Umbilical cord (tissue), 2 donors: ENCODE data around the gene TANK. TPM values are rescaled to one million over a fixed set of nuclear protein-coding genes. Genes with fewer than 3 reads are reported as not detected.

Experiments
- DNase-seq: peaks from one replicate; pipeline ENCODE4 v3.0.0-alpha.2; 2015; ENCODE audit warnings: low spot score
- total RNA-seq: library from RNA; depleted of rRNA; stranded (reverse); fragments of >200 nt; gene quantifications from one replicate; pipeline ENCODE4 v1.2.3, GENCODE V29; 2014; ENCODE audit warnings: low replicate concordance; ENCODE audit not compliant: insufficient read depth

Gene TANK
- total RNA-seq, 1 donor from 2014 or later = 134 TPM

DNA sequence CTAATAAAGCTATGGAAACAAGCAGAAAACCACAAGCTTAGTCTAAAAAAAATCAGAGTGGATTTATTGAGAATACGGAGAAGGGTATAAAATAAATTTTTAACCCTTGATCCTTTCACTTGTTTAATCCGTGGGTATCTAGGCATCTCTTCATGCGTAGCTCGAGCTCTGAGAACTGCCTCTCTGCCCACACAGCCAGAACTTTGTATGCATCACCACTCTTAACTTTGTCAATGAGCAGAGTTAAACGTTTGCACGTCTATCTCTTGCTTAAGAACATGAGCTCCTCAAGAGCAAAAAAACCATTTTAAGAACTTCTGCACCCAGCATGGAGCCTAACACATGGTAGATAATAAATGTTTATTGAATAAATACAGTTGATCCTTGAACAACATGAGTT, 26.9 kb upstream of the TANK start:
- no peak for DNase-seq

DNA sequence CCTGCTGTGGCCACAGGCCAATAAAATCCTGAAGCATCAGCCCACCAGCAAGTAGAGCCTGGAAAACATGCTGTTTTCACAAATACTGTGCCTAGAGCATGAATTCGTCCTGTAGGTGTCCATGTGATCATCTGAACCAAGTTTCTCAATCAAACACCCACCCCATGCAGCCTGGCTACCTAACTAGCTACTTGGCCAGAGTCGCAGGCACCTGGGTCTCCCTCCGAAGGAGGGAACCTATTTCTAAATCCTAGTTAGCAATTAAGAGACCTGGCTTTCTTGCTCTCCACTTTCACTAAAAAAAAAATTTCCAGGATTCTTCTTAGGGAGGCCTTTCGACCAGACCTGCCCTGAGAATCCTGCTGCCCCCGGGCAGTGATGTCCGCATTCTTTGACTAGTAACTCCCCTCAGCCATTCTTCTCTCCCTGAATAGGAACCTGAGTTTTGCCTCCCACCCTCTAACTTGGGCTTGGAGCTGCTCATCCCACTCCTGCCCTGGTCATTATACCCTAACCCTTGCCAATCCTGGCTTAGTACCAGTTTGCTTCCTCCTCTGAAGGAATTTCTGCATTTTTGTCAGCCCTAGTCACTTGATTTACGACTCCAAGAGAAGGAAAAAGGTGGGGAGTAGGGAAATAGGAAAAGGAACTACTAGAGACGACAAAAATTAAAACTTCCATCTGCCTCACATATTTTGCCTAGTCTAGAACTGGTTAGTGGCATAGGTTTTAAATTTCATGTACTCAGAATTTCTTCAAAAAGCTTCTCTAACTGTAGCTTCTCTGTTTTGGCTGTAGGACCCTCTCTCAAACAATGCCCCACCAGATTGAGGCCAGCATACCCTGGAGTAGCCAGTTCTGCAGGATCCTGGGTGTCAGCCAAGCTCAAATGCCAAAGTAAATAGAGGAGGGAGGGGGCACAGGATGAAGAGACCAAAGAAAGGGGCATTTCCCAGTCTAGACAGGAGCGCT, 25.4 kb upstream of the TANK start:
- DNase-seq = peak; percentile 59

DNA sequence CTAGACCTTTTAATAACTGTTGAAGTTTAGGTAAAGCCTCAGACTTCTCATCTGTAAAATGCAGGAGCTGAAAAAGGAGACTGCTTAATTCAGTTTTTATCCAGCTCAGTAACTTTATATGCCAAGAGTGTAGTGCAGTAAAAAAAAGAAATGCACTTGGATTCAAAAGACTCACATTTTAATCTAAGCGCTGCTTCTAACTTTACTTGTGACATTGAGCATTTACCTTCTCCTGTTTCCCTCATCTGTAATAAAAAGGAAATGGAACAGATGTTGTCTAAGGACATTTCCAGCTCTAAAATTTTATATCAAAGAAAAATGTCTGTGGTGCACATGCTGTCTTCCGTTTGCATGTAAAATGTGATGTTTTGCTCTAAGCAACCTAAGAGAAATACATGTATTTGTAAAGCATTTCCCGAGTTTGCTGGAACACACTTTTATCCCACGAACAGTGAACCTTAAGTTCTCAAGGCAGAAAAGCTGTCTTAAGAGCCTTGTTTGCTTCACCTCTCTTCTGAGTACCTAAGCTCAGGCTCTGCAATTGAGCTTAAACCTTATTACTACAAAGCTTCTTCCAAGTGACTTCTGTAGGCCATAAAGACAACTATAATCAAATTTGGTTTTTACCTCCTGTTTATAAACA, 24.2 kb upstream of the TANK start:
- DNase-seq = peak; percentile 76

DNA sequence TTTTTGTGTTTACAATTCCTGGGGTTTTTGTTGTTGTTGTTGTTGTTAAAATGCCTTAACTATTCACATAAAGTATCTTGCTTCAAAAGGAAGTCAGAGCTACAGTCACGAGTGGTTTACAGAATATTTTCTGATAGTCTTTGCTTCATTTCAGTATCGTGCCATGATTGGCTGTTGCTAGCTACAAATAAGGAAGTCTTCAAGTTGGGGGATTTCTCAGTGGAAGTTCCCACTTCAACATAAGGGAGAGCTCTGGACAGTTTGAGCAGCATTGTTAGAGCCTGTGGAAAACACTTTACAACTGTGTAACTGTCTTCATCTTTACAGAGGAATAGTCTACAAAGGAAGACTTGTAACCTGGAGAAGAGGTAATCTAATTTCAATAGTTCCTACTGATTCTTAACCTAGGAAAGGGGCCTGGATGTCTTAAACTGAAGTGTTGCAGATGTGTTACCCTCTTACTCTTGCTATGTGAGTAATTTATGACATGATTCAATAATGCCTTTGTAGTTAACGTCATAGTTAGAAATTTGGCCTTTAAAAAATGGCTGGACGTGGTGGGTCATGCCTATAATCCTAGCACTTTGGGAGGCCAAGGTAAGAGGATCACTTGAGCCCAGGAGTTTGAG, 23.4 kb upstream of the TANK start:
- DNase-seq = peak; percentile 38

DNA sequence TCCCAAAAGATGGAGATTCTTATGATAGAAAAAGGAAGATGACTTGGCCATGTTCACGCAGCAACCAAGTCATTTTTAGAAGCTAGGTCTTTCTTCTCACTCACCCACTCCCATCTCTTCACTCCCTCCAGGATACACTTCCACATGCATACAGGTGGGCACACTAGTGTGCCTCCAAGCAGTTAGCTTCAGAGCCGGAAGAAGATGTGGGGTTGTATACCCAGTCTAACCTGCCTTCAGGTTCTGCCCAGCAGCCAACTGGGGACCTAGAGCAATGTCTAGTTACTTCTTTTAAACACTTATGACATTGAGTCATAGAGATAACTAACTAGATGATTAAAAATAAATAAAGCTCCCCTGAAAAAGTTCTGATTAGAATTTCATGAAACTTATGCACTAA, 21.8 kb upstream of the TANK start:
- no peak for DNase-seq

DNA sequence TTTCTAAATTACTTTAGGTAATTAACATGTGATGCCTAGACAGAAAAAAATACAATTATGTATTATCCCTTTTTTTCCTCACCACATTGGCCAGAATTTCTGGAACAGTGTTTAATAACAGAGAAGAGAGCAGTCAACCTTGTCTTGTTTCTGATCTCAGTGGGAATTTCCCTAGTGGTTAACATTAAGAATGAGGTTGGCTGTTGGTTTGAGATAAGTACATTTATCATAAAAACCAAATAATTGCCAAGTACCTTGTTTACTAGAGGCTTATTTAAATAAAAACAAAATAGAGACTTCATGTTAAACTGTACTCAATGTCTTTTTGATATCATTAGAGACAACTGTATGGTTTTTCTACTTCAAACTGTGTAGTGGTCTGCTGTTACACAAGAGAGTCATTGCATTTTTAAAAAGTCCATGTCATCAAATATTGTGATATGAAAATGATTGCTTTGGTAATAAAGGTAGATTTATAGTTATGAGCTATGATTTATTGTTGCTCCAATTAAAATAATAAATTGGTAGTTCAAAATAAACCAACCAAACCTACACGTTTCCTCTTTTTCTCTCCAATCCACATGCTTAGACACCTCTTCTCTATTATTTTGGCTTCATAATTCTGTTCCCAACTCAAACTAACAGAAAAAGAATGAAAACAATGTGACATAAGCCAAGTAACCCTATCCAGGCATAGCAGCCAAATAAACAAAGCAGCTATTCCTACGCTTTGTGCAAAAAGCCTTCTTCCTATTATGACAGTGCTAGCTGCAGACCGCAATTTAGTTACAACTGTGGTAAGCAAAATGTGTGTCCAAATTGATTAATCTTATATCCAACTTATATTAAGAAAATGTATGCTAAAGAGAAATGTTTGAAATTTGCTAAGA, 20.9 kb upstream of the TANK start:
- DNase-seq = no peak

DNA sequence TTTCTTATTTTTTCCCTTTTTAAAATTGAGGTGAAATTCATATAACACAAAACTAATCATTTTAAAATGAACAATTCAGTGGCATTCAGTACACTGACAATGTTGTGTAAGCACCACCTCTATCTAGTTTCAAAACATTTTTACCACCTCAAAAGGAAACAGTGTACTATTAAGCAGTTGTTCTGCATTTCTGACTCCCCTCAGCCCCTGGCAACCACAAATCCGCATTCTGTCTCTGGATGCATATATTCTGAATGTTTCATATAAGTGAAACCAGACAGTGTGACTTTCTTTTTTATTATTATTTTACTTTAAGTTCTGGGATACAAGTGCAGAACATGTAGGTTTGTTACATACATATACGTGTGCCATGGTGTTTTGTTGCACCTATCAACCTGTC, 19.2 kb upstream of the TANK start:
- DNase-seq = no peak

DNA sequence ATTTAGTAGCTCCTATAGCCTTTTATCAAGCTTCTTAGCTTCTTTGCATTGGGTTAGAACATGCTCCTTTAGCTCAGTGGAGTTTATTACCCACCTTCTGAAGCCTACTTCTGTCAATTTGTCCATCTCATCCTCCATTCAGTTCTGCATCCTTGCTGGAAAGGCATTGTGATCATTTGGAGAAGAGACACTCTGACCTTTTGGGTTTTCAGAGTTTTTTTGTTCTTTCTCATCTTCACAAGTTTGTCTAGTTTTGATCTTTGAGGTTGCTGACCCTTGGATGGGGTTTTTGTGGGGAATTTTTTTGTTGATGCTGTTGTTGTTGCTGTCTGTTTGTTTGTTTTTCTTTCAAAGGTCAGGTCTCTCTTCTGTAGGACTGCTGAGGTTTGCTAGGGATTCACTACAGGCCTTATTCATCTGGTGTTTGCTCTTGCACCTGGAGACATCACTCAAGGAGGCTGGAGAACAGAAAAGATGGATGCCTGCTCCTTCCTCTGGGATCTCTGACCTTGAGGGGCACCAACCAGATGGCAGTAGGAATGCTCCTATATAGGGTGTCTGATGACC, 13.9 kb upstream of the TANK start:
- no peak for DNase-seq

DNA sequence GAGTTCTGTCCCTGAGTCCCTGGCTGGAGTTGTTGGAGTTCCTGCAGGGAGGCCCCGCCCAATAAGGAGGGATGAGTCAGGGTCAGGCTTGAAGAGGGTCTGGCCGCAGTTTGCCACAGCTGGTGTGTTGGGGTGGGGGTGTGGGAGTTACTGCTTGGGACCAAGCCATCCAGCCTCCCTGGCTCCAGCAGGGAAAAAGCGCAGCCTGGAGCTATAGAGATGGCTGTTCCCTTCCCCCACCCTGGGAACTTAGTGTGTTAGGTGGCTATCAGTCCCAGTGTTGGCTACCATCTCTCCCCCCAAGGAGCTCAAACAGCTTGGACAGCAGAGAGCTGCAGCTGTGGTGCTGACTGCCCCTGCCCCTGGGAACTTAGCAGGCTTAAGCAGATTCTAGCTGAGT, 13.2 kb upstream of the TANK start:
- no peak for DNase-seq

DNA sequence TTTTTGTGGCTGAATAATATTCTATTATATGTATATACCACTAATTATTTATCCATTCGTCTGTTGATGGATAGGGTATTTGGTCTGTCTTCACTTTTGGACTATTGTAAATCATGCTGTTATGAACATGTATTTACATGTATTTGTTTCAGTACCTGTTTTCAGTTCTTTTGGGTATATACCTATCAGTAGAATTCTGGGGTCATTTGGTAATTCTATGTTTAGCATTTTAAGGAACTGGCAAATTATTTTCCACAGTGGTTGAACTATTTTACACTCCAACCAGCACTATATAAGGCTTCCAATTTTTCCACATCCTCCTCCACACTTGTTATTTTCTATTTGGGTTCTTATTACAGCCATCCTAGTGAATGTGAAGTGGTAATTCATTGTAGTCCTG, 12.4 kb upstream of the TANK start:
- DNase-seq = no peak

DNA sequence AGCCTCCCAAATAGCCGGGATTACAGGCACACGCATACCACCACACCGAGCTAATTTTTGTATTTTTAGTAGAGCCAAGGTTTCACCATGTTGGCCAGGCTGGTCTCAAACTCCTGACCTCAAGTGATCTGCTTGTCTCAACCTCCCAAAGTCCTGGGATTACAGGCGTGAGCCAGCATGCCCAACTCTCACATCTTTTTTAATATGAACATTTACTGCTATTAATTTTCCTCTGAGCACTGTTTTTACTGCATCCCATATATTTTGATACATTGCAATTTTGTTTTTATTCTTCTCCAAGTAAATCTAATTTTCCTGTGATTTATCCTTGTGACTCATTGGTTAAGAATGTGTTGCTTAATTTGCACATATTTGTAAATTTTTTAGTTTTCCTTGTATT, 9.5 kb upstream of the TANK start:
- DNase-seq = no peak

DNA sequence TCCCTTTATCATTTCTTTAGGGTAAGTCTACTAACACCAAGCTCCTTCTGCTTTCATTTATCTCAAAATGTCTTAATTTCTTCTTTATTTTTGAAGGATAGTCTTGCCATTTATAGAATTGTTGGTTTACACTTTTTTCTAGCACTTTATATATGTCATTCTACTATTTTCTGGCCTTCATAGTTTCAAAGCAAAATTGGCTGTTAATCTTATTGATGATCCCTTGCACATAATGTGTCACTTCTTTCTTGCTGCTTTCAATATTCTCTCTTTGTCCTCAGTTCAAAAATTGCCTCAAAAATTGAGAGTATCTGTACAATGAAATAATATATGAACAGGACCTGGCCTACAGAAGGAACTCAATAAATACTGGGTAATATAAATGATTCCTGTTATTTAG, 7.9 kb upstream of the TANK start:
- DNase-seq = no peak

DNA sequence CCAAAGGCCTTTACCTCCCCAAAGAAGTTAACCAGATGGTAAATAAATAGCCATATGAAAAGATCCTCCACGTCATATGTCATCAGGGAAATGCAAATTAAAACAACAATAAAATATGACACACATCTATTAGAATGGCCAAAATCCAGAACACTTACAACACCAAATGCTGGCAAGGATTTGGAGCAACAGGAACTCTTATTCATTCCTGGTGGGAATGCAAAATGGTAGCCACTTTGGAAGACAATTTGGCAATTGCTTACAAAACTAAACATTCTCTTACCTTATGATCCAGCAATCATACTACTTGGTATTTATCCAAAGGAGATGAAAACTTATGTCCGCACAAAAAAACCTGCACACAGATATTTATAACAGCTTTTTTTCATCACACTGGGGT, 1.3 kb upstream of the TANK start:
- DNase-seq = peak; percentile 12

DNA sequence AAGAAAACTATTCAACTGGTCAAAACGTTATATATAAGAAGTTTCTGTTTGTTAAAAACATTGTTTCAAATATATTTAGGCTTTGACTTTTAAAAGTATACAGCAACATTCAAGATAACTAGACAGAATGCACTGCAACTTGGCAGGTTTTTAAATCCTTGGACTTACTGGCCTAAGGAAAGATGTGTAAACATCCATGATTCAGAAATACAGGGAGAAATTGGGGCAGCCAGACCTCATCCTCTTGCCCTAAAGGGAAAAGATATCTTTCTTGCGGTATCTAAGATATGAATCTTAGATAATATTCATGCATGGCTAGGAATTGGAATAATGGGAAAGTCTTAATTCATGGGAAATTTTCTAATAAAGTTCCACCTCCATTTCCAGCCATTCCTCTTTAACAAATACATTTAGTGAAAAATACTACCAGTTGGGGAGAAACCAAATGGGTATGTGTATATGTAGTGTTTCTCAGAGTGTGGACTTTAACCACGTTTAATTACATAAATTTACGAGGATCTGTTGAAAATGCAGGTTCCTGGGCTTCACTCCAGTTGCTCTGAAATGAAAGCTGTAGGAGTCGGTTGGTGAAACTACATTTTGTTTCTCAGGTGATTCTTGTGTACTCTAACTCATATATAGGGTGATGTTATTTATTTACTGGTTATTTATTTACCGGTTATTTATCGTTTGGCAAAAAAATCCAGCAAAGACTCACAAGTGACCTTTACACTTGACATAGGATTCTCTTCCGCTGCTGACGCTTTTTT, 587 bp upstream of the TANK start:
- DNase-seq = peak; percentile 63

DNA sequence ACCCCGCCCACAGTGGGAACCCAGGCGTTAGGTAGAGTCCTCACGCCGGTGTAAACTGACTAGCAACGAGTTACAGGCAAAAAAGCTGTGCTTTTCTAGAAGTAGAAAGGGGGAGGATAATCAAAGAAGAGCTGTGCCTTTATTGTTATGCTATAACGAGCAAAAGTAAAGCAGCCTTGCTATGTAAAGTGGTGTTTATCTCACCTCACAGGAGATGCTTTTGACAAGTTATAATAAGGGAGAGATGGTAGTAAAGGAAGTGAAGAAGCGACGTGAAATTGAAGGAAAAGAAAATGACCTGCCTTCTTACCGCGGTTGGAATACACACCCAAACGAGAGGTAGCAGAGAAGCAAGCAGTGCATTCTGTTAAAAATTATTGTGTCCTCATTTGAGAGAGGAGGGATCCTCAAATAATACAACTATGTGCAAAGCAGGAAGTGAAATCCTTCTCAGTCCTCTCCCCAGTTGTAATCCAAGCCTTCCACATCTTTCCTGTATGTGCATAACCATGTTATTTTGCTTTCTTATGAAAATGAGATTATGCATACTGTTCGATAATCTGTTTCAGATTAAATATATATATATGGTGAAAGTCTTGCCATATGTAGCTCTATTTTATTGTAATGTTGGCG, 962 bp downstream of the TANK start:
- DNase-seq = no peak

DNA sequence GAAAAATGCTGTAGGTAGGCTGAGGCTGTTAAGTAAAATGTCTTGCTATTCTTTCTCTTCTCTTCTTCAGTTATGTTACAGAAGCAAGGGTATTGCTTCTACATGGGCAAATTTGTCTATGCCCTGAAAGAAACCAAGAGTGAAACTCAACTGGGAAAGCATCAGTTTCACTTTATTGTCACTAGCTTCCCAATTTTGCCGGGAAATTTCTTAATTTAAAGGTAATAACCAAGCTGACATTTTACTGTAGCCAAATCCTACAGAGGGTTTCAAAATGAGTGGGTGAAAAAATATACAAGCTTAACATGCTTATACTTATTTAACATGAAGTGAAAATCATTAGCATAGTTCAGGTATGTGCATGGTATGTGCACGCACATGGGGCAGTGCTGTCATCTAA, 3.2 kb downstream of the TANK start:
- no peak for DNase-seq

DNA sequence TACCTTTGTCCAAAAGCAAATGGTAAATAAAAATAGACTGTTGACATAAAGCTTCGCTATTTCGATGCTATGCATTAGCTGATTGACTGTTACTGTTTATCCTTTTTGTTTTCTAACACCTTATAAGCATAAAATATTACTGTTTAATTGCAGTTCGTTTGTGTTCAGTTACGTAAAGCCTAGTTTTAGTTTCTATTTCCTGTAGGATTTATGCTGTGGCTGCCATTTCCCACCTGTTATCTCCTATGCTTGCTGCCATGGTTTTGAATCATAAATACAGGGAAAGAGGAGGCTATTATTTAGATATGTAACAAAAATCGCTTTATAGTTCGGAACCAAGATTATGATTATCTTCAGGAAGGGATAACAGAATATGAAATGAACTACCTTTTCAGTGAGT, 3.9 kb downstream of the TANK start:
- no peak for DNase-seq

DNA sequence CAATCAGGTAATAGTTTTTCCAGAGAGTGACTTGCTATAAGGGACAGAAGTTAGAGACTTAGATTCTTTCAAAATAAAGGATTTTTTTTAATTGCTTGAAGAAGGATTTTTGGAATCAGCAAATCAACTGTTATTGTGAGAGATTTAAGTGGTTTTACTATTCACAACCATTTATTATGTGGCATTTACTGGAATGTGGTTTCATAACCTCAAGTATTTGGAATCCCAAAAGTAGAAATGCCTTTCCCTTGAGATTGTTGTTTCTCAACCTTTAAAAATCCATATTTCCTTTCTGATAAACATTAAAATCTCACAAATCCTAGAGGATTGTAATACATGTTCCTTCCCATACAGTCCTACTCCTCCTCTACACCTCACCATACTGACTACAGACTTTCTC, 5.0 kb downstream of the TANK start:
- peak; percentile 4 for DNase-seq

DNA sequence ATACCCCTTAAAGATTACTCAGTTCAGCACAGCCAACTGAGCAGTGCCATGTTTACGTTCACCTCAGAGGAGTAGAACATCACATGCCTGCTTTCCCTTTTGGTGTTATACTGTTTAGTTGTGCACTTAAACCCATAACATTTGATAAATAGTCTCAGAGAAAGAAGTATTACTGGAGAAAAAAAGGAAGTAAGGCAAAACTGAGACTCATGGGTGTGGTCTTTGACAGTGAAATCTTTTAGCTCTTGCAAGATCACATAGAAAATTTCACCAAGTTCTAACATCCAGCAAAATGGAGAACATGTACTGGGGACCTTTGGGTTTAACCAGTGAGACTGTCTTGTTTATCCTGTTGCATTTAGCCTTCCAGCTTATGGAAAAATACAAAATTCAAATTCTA, 5.6 kb downstream of the TANK start:
- DNase-seq = no peak
